ENCODE results near the gene ACVRL1. TPM values are rescaled to one million over a fixed set of nuclear protein-coding genes. Genes with fewer than 3 reads are reported as not detected.
"Not testable (repeated sequence)": the region's sequence is repeated elsewhere in the genome, so short reads cannot be mapped to it uniquely, and the experiment has no call there.

ACVRL1 gene
- total RNA-seq, 1 experiment from 2014 or later: 0.98 TPM

- CTCF ChIA-PET: interaction anchor here (1.6 to 4.1 kb wide), 2 partner anchors 9 to 10 kb away, joined by 5 to 20 read pairs; no protein-coding TSS in a partner anchor
- TF ChIP-seq GRHL2 (CRISPR knock-in tag; IDR thresholded peaks at IDR 0.05; ENCODE audit: insufficient replicate concordance, severe bottlenecking) (no peak), ATF2 (CRISPR knock-in tag; IDR thresholded peaks at IDR 0.05; ENCODE audit: borderline replicate concordance, low read depth) (no peak), ZNF396 (CRISPR knock-in tag; IDR thresholded peaks at IDR 0.05; ENCODE audit: borderline replicate concordance) (no peak), TCF7 (CRISPR knock-in tag; IDR thresholded peaks at IDR 0.05; ENCODE audit: low read depth) (no peak), ZNF121 (CRISPR knock-in tag; IDR thresholded peaks at IDR 0.05) (no peak), TEAD1 (CRISPR knock-in tag; IDR thresholded peaks at IDR 0.05) (no peak), PRRX2 (CRISPR knock-in tag; IDR thresholded peaks at IDR 0.05) (no peak), SMAD3 (CRISPR knock-in tag; IDR thresholded peaks at IDR 0.05; ENCODE audit: borderline replicate concordance) (no peak), HMGA2 (CRISPR knock-in tag; IDR thresholded peaks at IDR 0.05) (no peak), MYBL2 (CRISPR knock-in tag; IDR thresholded peaks at IDR 0.05) (no peak)
- ATAC-seq (no peak), DNase-seq (ENCODE audit: low spot score) (no peak)
- Mint-ChIP-seq H3K36me3 (no peaks in the 10 kb centered on the region), H3K4me3 (no peak overlapping the region), H3K27ac (no peak overlapping the region), H3K4me1 (peaks cover 15% of the 10 kb centered on the region), H3K27me3 (ENCODE audit: low read depth) (peaks cover 14% of the 10 kb centered on the region), H3K9me3 (peaks cover 6% of the 10 kb centered on the region)
- POLR2A ChIA-PET: no interaction called here
These were observed 23.2 kb upstream of the ACVRL1 start for GRCh38 chr12:51883998-51884675.

GRCh38 chr12:51884676-51885229 lies 22.6 kb upstream of the ACVRL1 start:
- CTCF ChIA-PET: interaction anchor here (1.6 to 4.1 kb wide), 3 partner anchors 10 to 64 kb away, joined by 5 to 20 read pairs (median 6); no protein-coding TSS in a partner anchor
- H3K27ac Mint-ChIP-seq: no peak overlapping the region
- peaks cover 16% of the 10 kb centered on the region for H3K27me3 Mint-ChIP-seq (ENCODE audit: low read depth)

GRCh38 chr12:51885294-51886020 lies 21.8 kb upstream of the ACVRL1 start:
- H3K36me3 Mint-ChIP-seq; H3K27ac Mint-ChIP-seq; DNase-seq (ENCODE audit: low spot score); ATAC-seq; H3K4me3 Mint-ChIP-seq; H3K9me3 Mint-ChIP-seq: not testable (repeated sequence)
- POLR2A ChIA-PET: interaction anchor here (0.6 kb wide), 1 partner anchor 1676 kb away, joined by 6 read pairs; no protein-coding TSS in a partner anchor
- H3K27me3 Mint-ChIP-seq (ENCODE audit: low read depth): peaks cover 16% of the 10 kb centered on the region
- H3K4me1 Mint-ChIP-seq: peaks cover 25% of the 10 kb centered on the region
- CTCF ChIA-PET: interaction anchor here (0.7 to 4.1 kb wide), 12 partner anchors 9 to 137 kb away, joined by 3 to 20 read pairs (median 5); no protein-coding TSS in a partner anchor

More at GRCh38 chr12:51884676-51885229, 22.6 kb upstream of the ACVRL1 start:
- DNase-seq (ENCODE audit: low spot score): no peak
- H3K4me3 Mint-ChIP-seq: no peak overlapping the region
- TF ChIP-seq CREB1 (CRISPR knock-in tag; IDR thresholded peaks at IDR 0.05): no peak
- no peak for TF ChIP-seq ZNF423 (CRISPR knock-in tag; IDR thresholded peaks at IDR 0.05)
- no peak for TF ChIP-seq ZNF232 (CRISPR knock-in tag; IDR thresholded peaks at IDR 0.05)
- no peak for TF ChIP-seq ZNF281 (CRISPR knock-in tag; IDR thresholded peaks at IDR 0.05)
- TF ChIP-seq MYBL2 (CRISPR knock-in tag; IDR thresholded peaks at IDR 0.05): no peak
- TF ChIP-seq NR2C2 (CRISPR knock-in tag; IDR thresholded peaks at IDR 0.05): no peak
- TF ChIP-seq ZNF671 (CRISPR knock-in tag; IDR thresholded peaks at IDR 0.05): no peak
- no peak for TF ChIP-seq ZBTB21 (CRISPR knock-in tag; IDR thresholded peaks at IDR 0.05; ENCODE audit: borderline replicate concordance)
- no peak for TF ChIP-seq HMGA2 (CRISPR knock-in tag; IDR thresholded peaks at IDR 0.05)
- no peak for TF ChIP-seq CDX4 (CRISPR knock-in tag; IDR thresholded peaks at IDR 0.05; ENCODE audit: borderline replicate concordance)
- no peak for TF ChIP-seq ELF4 (CRISPR knock-in tag; IDR thresholded peaks at IDR 0.05; ENCODE audit: low read depth)
- TF ChIP-seq ZNF138 (CRISPR knock-in tag; conservative IDR thresholded peaks at IDR 0.05): no peak
- TF ChIP-seq ZNF317 (CRISPR knock-in tag; IDR thresholded peaks at IDR 0.05; ENCODE audit: borderline replicate concordance, low read depth): no peak
- no peak for TF ChIP-seq NFATC4 (CRISPR knock-in tag; IDR thresholded peaks at IDR 0.05)
- TF ChIP-seq ZMAT4 (CRISPR knock-in tag; IDR thresholded peaks at IDR 0.05): no peak
- H3K36me3 Mint-ChIP-seq: no peaks in the 10 kb centered on the region
- peaks cover 20% of the 10 kb centered on the region for H3K4me1 Mint-ChIP-seq
- H3K9me3 Mint-ChIP-seq: peaks cover 6% of the 10 kb centered on the region
- POLR2A ChIA-PET: no interaction called here
- no peak for ATAC-seq

All from WTC11 (cell line).